ENCODE data around the gene FXYD4.

- TF ChIP-seq CTCF (IDR thresholded peaks at IDR 0.05) (no peak), POLR2AphosphoS5 (IDR thresholded peaks at IDR 0.05; ENCODE audit: insufficient read depth in 1 of 2, low read depth in 1 of 2) (peak; percentile 68 to 99)
These were observed 37.4 kb downstream of the FXYD4 start, which contains the start of gene HNRNPF for GRCh38 chr10:43408710-43409384.
